Loucy (cell line): ENCODE results near the gene STH.

Source experiments
- H2AFZ ChIP-seq: fragments of 200-600 bp; sonication (generic); 2 replicates; pipeline ENCODE4 v1.6.0; 2016; ENCODE audit warnings: antibody characterized with exemption, mild to moderate bottlenecking, low read length, moderate library complexity
- H3F3A ChIP-seq: fragments of 200-600 bp; 2 replicates; pipeline ENCODE4 v1.6.0; 2016; ENCODE audit warnings: antibody characterized with exemption, low read depth, mild to moderate bottlenecking
- H3K27me3 ChIP-seq: fragments of 200-600 bp; sonication (generic); 2 replicates; pipeline ENCODE4 v1.6.1; 2014; ENCODE audit warnings: low read length, mild to moderate bottlenecking; ENCODE audit not compliant: insufficient read depth, poor library complexity, severe bottlenecking
- H3K36me3 ChIP-seq: fragments of 200-600 bp; sonication (generic); 2 replicates; pipeline ENCODE4 v1.6.1; 2016; ENCODE audit warnings: low read length; ENCODE audit not compliant: insufficient read depth
- H3K4me1 ChIP-seq: fragments of 200-600 bp; sonication (generic); 2 replicates; pipeline ENCODE4 v1.5.1; 2014; ENCODE audit warnings: low read length, mild to moderate bottlenecking; ENCODE audit not compliant: insufficient read depth, poor library complexity, severe bottlenecking
- H3K4me2 ChIP-seq: fragments of 200-600 bp; sonication (generic); 2 replicates; pipeline ENCODE4 v1.6.0; 2014; ENCODE audit warnings: antibody characterized with exemption, low read length, low read depth, mild to moderate bottlenecking; ENCODE audit not compliant: poor library complexity, severe bottlenecking
- H3K4me3 ChIP-seq: fragments of 200-600 bp; sonication (generic); 2 replicates; pipeline ENCODE4 v1.5.1; 2014; ENCODE audit warnings: low read length, mild to moderate bottlenecking, mixed read lengths; ENCODE audit not compliant: poor library complexity, severe bottlenecking
- H3K79me2 ChIP-seq: fragments of 200-600 bp; sonication (generic); 2 replicates; pipeline ENCODE4 v1.6.1; 2014; ENCODE audit warnings: low read length; ENCODE audit not compliant: insufficient read depth
- H3K9ac ChIP-seq: fragments of 200-600 bp; sonication (generic); 2 replicates; pipeline ENCODE4 v1.6.0; 2014; ENCODE audit warnings: mild to moderate bottlenecking, low read depth, low read length, moderate library complexity; ENCODE audit not compliant: poor library complexity, severe bottlenecking
- H3K9me2 ChIP-seq: fragments of 200-600 bp; sonication (generic); replicated peaks from 2 replicates; pipeline ENCODE4 v1.6.1; 2016; ENCODE audit warnings: low read depth, low read length, mixed read lengths
- H3K9me3 ChIP-seq: fragments of 200-600 bp; sonication (generic); 2 replicates; pipeline ENCODE4 v1.6.1; 2014; ENCODE audit warnings: mild to moderate bottlenecking, antibody characterized with exemption, low read length, low read depth; ENCODE audit not compliant: insufficient read depth
- H4K20me1 ChIP-seq: fragments of 200-600 bp; sonication (generic); 2 replicates; pipeline ENCODE4 v1.6.0; 2014; ENCODE audit warnings: antibody characterized with exemption, low read length, mild to moderate bottlenecking; ENCODE audit not compliant: insufficient read depth, poor library complexity, severe bottlenecking
- EZH2phosphoT487 ChIP-seq: fragments of 200-600 bp; IDR thresholded peaks from 2 replicates; pipeline ENCODE4 v1.6.1; 2018; ENCODE audit warnings: antibody characterized with exemption, mild to moderate bottlenecking, moderate library complexity, borderline replicate concordance
- TF ChIP-seq, protein P1 (sequence below): fragments of 200-600 bp; sonication (generic); conservative IDR thresholded peaks from 2 replicates; pipeline ENCODE4 v1.5.1; 2014; ENCODE audit warnings: mild to moderate bottlenecking, antibody characterized with exemption, low read length

Gene STH

DNA sequence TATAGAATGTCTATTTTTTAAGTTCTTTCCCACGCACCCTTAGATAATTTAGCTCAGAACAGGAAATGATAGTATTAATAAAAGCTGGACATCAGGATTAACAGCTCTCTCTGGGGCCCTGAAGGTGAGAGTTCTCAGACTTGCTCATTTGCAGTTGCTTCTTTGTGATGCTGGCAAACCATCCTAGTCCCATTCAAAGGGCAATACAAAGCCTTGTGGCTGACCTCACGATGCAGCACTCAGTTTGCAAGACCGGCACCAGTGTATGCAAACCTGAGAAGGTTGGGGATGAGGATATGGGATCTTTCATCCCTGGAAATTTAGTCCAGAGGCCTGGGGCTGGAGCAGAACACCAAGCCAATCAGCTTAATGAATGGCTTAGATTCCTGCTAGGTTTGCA lies 29.3 kb downstream of the STH start:
- no peak overlapping the region for H3K4me2 ChIP-seq
- TF ChIP-seq, protein P1, sequence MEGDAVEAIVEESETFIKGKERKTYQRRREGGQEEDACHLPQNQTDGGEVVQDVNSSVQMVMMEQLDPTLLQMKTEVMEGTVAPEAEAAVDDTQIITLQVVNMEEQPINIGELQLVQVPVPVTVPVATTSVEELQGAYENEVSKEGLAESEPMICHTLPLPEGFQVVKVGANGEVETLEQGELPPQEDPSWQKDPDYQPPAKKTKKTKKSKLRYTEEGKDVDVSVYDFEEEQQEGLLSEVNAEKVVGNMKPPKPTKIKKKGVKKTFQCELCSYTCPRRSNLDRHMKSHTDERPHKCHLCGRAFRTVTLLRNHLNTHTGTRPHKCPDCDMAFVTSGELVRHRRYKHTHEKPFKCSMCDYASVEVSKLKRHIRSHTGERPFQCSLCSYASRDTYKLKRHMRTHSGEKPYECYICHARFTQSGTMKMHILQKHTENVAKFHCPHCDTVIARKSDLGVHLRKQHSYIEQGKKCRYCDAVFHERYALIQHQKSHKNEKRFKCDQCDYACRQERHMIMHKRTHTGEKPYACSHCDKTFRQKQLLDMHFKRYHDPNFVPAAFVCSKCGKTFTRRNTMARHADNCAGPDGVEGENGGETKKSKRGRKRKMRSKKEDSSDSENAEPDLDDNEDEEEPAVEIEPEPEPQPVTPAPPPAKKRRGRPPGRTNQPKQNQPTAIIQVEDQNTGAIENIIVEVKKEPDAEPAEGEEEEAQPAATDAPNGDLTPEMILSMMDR, result no peak
- no peak for TF ChIP-seq EZH2phosphoT487

DNA sequence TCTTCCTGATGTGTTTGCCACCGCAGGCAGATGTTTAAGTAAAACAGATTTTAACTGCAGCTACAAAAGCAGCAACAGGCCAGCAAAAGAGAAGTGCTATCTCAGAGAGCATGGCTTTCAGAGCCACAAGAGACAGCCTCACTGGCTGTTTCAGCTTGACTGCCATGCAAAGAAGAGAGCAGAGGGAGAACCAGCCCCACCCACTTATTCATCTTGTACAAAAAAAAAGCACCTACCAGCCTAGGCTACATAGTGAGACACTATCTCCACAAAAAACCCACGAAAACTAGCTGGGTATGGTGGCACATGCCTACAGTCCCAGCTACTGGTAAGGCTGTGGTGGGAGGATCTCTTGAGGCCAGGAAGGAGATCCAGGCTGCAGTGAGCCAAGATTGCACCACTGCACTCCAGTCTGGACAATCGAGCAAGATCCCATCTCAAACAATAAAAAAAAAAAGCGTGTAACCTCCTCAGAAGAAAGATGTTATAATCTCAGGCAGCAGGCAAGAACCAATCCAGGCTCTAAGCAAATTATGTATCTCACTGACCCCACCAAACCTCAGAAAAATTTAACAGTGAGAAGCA lies 30.0 kb downstream of the STH start:
- Histone ChIP-seq H3K79me2 (no peaks in the 10 kb centered on the region), H3F3A (no peaks in the 10 kb centered on the region), H3K9me2 (no peaks in the 10 kb centered on the region), H3K4me1 (no peaks in the 10 kb centered on the region), H3K9ac (no peak overlapping the region), H3K4me2 (no peak overlapping the region), H3K9me3 (no peaks in the 10 kb centered on the region), H3K4me3 (no peak overlapping the region), H4K20me1 (no peaks in the 10 kb centered on the region), H2AFZ (no peak overlapping the region), H3K36me3 (peaks cover 53% of the 10 kb centered on the region; the same call in 1 of the 2 replicates), H3K27me3 (no peaks in the 10 kb centered on the region)
- TF ChIP-seq, protein P1, result no peak
- TF ChIP-seq EZH2phosphoT487, result no peak

More for the DNA sequence above, 29.3 kb downstream of the STH start:
- Histone ChIP-seq H3K36me3 (peaks cover 46% of the 10 kb centered on the region; the same call in 1 of the 2 replicates), H3K4me3 (no peak overlapping the region), H2AFZ (no peak overlapping the region), H3F3A (no peaks in the 10 kb centered on the region), H3K79me2 (no peaks in the 10 kb centered on the region), H3K9ac (no peak overlapping the region), H3K27me3 (no peaks in the 10 kb centered on the region), H3K9me2 (no peaks in the 10 kb centered on the region), H3K4me1 (no peaks in the 10 kb centered on the region), H3K9me3 (no peaks in the 10 kb centered on the region), H4K20me1 (no peaks in the 10 kb centered on the region)

DNA sequence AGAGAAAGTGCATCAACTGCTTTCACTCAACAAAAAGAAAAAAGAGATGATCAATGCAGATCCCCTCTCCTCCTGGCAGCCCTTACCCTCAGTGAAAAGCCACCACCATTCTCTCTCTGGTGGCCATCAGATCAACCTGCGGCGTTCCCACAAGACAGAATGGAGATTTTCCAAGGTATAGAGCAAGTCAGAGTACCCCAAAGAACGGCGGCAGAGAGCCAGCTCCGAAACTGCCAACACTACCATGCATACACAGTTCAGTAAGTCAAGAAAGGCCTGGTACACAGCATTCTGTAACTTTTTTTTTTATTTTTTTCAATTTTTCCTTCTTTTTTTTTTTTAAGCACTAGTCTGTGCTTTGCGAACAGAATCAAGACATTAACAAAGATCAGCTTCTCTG lies 30.6 kb downstream of the STH start:
- no peaks in the 10 kb centered on the region for H3K27me3 ChIP-seq
- TF ChIP-seq EZH2phosphoT487, result no peak
- TF ChIP-seq, protein P1, result no peak
- peaks cover 59% of the 10 kb centered on the region; the same call in 1 of the 2 replicates for H3K36me3 ChIP-seq
- no peak overlapping the region for H3K4me2 ChIP-seq
- no peak overlapping the region for H3K4me3 ChIP-seq
- H3K9me2 ChIP-seq, result no peaks in the 10 kb centered on the region
- no peaks in the 10 kb centered on the region for H3K9me3 ChIP-seq
- H3K4me1 ChIP-seq, result no peaks in the 10 kb centered on the region
- no peak overlapping the region for H2AFZ ChIP-seq
- H3K79me2 ChIP-seq, result no peaks in the 10 kb centered on the region
- H4K20me1 ChIP-seq, result no peaks in the 10 kb centered on the region
- H3K9ac ChIP-seq, result no peak overlapping the region
- no peaks in the 10 kb centered on the region for H3F3A ChIP-seq
